Gastrocnemius medialis (tissue), 4 donors: ENCODE data around the gene SQSTM1. TPM values are rescaled to one million over a fixed set of nuclear protein-coding genes. Genes with fewer than 3 reads are reported as not detected.
A peak's percentile ranks its signal among the peaks of the same experiment; 100 is the strongest.

Experiments
- ATAC-seq, 2 donors: fragments of 150-250 bp; one replicate each; pipeline ENCODE4 v1.9.1; 2016
- DNase-seq, 2 donors: peaks; one replicate each; pipeline ENCODE4 v3.0.0-alpha.2; 2019
- H3K27ac ChIP-seq, 4 donors: fragments of 200-600 bp; sonication (generic); 1 replicate in 1 of 4; 2 replicates in 3 of 4; pipeline ENCODE4 v1.5.1; 2016 to 2018; ENCODE audit warnings: mild to moderate bottlenecking in 2 of 4, moderate library complexity in 1 of 4
- H3K27me3 ChIP-seq, 3 donors: fragments of 200-600 bp; sonication (generic) in 2 of 3; 1 replicate in 1 of 3; 2 replicates in 2 of 3; pipeline versions ENCODE4 v1.5.1 to v1.6.0; 2016 to 2019; ENCODE audit warnings: mild to moderate bottlenecking in 1 of 3, moderate library complexity in 1 of 3
- H3K36me3 ChIP-seq, 2 donors: fragments of 200-600 bp; sonication (generic) in 1 of 2; one replicate each; pipeline ENCODE4 v1.5.1; 2017 to 2018
- H3K4me1 ChIP-seq, 2 donors: fragments of 200-600 bp; sonication (generic) in 1 of 2; one replicate each; pipeline ENCODE4 v1.5.1; 2016 to 2017; ENCODE audit warnings: mild to moderate bottlenecking in 2 of 2
- H3K4me3 ChIP-seq, 4 donors: fragments of 200-600 bp; sonication (generic) in 3 of 4; 1 replicate in 1 of 4; 2 replicates in 3 of 4; pipeline ENCODE4 v1.5.1; 2016 to 2019; ENCODE audit warnings: mild to moderate bottlenecking in 2 of 4
- H3K9me3 ChIP-seq, 3 donors: fragments of 200-600 bp; sonication (generic) in 2 of 3; 1 replicate in 1 of 3; 2 replicates in 2 of 3; pipeline ENCODE4 v1.5.1; 2016 to 2019
- POLR2A ChIP-seq, 2 donors: fragments of 450-650 bp; IDR thresholded peaks; one replicate each; pipeline ENCODE4 v1.6.1; 2017; ENCODE audit warnings: antibody characterized with exemption in 2 of 2, mild to moderate bottlenecking in 2 of 2, moderate library complexity in 2 of 2
- in situ Hi-C, 4 donors: fragments of 200-750 bp; cut with MboI; loops; one replicate each; pipeline versions ENCODE4 v1.15.0 to v1.8.0; 2017; ENCODE audit warnings: low sequenced_read_pairs in 4 of 4
- intact Hi-C: fragments of 100-400 bp; cut with DNase I; formaldehyde crosslinking; loops from one replicate; pipeline ENCODE4 v1.15.1; 2023; ENCODE audit warnings: low total_unique reads
- total RNA-seq, 4 donors: library from RNA; depleted of rRNA; stranded (reverse); fragments of >200 nt; gene quantifications; one replicate each; pipeline versions ENCODE4 v1.1.0 to v1.2.3, GENCODE V29; 2016
- TF ChIP-seq, protein P1 (sequence below), 5 experiments: fragments of 450-650 bp in 3 of 5; fragments of 200-600 bp in 2 of 5; sonication (generic) in 2 of 5; IDR thresholded peaks in 4 of 5; conservative IDR thresholded peaks in 1 of 5; 1 replicate in 4 of 5; 2 replicates in 1 of 5; pipeline ENCODE4 v1.5.1; 2016 to 2019; ENCODE audit warnings: antibody characterized with exemption in 5 of 5, mild to moderate bottlenecking in 3 of 5, moderate library complexity in 3 of 5

SQSTM1 gene
- total RNA-seq, 4 donors from 2014 or later = 1,080 to 1,340 (median 1,178) TPM

DNA sequence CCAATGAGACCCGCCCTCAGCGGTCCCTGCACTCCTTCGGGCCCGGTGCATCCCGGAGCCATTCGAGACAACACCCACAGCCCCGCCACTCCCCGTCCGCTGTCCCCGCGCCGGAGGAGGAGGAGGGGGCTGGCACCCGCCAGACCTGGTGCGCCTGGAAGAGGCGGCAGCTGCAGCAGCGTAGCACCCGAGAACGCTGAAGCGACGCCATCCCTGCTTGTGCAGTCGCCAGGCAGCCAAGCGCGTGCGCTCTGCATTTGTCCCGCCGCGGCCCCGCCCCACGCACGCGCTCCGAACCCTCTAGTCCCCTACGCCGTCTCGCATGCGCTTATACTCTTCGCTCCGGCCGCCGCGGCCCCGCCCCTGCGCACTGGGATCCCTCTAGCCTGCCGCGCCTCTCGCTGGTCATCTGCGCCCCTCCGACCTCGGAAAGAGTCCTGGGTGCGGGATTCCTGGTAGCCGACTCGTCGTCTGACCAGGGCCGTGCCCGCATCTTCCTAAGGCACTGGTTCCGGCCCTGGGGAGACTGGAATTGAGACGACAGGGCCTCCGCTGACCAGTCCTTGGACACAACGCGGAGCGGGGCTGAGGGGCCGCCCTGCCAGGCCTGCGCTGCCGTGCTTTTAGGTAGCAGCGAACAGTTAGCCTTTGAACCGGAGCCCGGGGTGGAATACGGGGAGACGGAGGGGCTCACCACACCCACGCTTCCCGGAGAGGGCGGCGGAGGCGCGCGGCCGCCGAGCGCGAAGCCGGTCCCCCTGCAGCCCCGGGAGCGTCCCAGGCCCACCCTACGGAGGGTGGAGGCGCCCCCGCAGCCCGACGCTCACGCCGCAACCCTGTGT lies 38.1 kb downstream of the SQSTM1 start, which contains the start of gene MRNIP:
Gene MRNIP (minus strand): TSS at position 232 of the 842 bp plus-strand sequence. CDS start 21 bp downstream, at position 211.
- peak; percentile 94 to 95 for ATAC-seq
- Histone ChIP-seq H3K36me3 (peaks cover 0 to 21% of the 10 kb centered on the region in 2 donors), H3K4me1 (peaks cover 13 to 16% of the 10 kb centered on the region in 2 donors), H3K27ac (peak within 1 kb of the TSS; percentile 89 to 98 (median 97)), H3K27me3 (no peaks in the 10 kb centered on the region), H3K9me3 (no peaks in the 10 kb centered on the region), H3K4me3 (peak within 1 kb of the TSS; percentile 86 to 98 (median 92))
- intact Hi-C loops = loop anchor here (1.0 to 5.0 kb wide), 7 partner anchors 19 to 182 kb away; partner anchors contain the start of genes CANX and TBC1D9B
- DNase-seq = peak; percentile 96 to 97
- in situ Hi-C loops = loop anchor here in 1 of 4 donors (25.0 kb wide), 1 partner anchor 97 kb away; no protein-coding TSS in a partner anchor
- peak; percentile 81 to 82 for TF ChIP-seq POLR2A (IDR thresholded peaks at IDR 0.05)
- TF ChIP-seq, protein P1, sequence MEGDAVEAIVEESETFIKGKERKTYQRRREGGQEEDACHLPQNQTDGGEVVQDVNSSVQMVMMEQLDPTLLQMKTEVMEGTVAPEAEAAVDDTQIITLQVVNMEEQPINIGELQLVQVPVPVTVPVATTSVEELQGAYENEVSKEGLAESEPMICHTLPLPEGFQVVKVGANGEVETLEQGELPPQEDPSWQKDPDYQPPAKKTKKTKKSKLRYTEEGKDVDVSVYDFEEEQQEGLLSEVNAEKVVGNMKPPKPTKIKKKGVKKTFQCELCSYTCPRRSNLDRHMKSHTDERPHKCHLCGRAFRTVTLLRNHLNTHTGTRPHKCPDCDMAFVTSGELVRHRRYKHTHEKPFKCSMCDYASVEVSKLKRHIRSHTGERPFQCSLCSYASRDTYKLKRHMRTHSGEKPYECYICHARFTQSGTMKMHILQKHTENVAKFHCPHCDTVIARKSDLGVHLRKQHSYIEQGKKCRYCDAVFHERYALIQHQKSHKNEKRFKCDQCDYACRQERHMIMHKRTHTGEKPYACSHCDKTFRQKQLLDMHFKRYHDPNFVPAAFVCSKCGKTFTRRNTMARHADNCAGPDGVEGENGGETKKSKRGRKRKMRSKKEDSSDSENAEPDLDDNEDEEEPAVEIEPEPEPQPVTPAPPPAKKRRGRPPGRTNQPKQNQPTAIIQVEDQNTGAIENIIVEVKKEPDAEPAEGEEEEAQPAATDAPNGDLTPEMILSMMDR (IDR thresholded peaks at IDR 0.05 in 4 of 5, conservative IDR thresholded peaks at IDR 0.05 in 1 of 5) = peak in 3 of 5 experiments; percentile 26 to 54 (median 40)

DNA sequence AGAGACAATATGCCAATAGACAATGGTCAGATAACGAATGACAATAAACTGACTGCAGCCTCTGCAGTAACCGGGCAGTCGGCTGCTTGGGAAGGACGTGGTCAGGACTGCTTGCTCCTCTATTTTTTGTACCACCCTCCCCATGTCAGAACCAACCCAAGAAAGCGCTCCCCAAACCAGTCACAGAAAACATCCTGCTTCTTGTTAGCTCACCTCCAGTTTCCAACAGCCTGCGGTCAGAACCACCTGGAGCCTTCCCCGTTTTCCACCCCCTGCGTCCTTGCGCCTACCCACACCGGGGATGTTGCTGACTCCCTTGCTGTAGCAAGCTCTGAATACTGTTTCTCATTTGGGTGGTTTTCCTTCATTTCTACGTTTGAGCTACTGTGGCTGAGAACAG lies 39.6 kb downstream of the SQSTM1 start:
- Histone ChIP-seq H3K27me3 (no peaks in the 10 kb centered on the region), H3K36me3 (peaks cover 0 to 35% of the 10 kb centered on the region in 2 donors), H3K4me1 (peaks cover 13 to 16% of the 10 kb centered on the region in 2 donors), H3K4me3 (no peak overlapping the region), H3K9me3 (no peaks in the 10 kb centered on the region), H3K27ac (peak overlapping the region; percentile 89 to 98 (median 97))
- intact Hi-C loops = no loop called here
- TF ChIP-seq, protein P1 (IDR thresholded peaks at IDR 0.05 in 4 of 5, conservative IDR thresholded peaks at IDR 0.05 in 1 of 5) = no peak
- TF ChIP-seq POLR2A (IDR thresholded peaks at IDR 0.05) = no peak
- no peak for ATAC-seq
- in situ Hi-C loops = loop anchor here in 1 of 4 donors (25.0 kb wide), 1 partner anchor 98 kb away; no protein-coding TSS in a partner anchor
- DNase-seq = no peak

DNA sequence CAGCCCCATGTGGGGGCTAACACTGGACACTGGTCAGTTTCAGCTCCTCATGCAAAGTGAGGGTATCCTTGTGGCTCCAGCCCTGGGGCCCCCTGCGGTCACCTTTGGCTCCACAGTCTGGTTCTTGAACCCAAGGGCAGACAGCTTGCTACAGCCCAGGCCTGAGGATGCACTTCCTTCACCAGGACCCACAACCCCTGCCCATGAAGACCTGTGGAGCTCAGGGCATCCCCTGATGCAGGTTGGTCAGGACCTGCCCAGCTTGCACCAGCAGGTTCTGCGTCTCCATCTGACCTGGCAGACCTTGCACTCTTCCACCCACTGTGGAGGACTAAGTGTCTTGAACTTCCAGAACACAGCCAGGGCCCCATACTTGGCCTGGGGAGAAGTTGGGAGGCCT lies 41.6 kb downstream of the SQSTM1 start:
- H3K4me3 ChIP-seq = no peak overlapping the region
- H3K9me3 ChIP-seq = no peaks in the 10 kb centered on the region
- ATAC-seq (no peak), DNase-seq (no peak)
- in situ Hi-C loops (loop anchor here in 1 of 4 donors (25.0 kb wide), 1 partner anchor 100 kb away; no protein-coding TSS in a partner anchor), intact Hi-C loops (no loop called here)
- peaks cover 0 to 42% of the 10 kb centered on the region in 2 donors for H3K36me3 ChIP-seq
- peaks cover 12 to 16% of the 10 kb centered on the region in 2 donors for H3K4me1 ChIP-seq
- H3K27ac ChIP-seq = no peak overlapping the region
- H3K27me3 ChIP-seq = no peaks in the 10 kb centered on the region
- TF ChIP-seq, protein P1 (IDR thresholded peaks at IDR 0.05 in 4 of 5, conservative IDR thresholded peaks at IDR 0.05 in 1 of 5) = no peak
- no peak for TF ChIP-seq POLR2A (IDR thresholded peaks at IDR 0.05)

DNA sequence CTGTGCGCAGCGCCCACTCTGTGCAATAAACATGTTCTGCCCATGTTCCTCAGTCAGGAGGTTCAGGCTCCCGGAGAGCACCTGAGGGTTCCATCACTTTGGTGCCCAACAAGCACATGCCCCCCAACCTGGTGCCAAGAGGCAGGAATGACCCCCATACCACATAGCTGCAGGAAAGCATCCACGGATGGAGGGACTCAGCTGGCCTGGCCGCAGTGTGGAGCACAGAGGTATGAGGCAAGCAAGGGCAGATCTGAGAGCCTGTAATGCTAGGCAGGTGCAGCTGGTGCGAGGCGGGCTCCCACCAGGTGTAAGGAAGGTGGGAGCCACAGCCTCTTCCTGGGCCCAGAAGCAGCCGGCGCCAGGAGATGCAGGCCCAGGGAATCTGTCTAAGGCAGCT lies 42.2 kb downstream of the SQSTM1 start:
- intact Hi-C loops = no loop called here
- Histone ChIP-seq H3K36me3 (peaks cover 0 to 46% of the 10 kb centered on the region in 2 donors), H3K9me3 (no peaks in the 10 kb centered on the region), H3K4me3 (no peak overlapping the region), H3K4me1 (peaks cover 7 to 16% of the 10 kb centered on the region in 2 donors), H3K27me3 (no peaks in the 10 kb centered on the region), H3K27ac (no peak overlapping the region)
- in situ Hi-C loops = loop anchor here in 1 of 4 donors (25.0 kb wide), 1 partner anchor 101 kb away; no protein-coding TSS in a partner anchor
- ATAC-seq (no peak), DNase-seq (no peak)
- no peak for TF ChIP-seq POLR2A (IDR thresholded peaks at IDR 0.05)
